Thoracic aorta (tissue), 2 donors: ENCODE measurements around the gene UBA52. TPM values are rescaled to one million over a fixed set of nuclear protein-coding genes. Genes with fewer than 3 reads are reported as not detected.
A peak's percentile ranks its signal among the peaks of the same experiment; 100 is the strongest.
"Not testable (repeated sequence)": the region's sequence is repeated elsewhere in the genome, so short reads cannot be mapped to it uniquely, and the experiment has no call there.

Experiments used
- ATAC-seq: fragments of 150-250 bp; one replicate; pipeline ENCODE4 v1.8.0; 2017; ENCODE audit warnings: low read depth; ENCODE audit not compliant: insufficient number of reproducible peaks, low FRiP score
- DNase-seq: peaks from one replicate; pipeline ENCODE4 v3.0.0-alpha.2; 2020; ENCODE audit warnings: low spot score
- H3K27ac ChIP-seq, 2 donors: fragments of 200-600 bp; sonication (generic); 1 replicate in 1 of 2; 2 replicates in 1 of 2; pipeline ENCODE4 v1.5.1; 2016; ENCODE audit warnings: mild to moderate bottlenecking in 2 of 2, moderate library complexity in 2 of 2
- H3K27me3 ChIP-seq: fragments of 200-600 bp; sonication (generic); replicated peaks from 2 replicates; pipeline ENCODE4 v1.6.0; 2016; ENCODE audit warnings: mild to moderate bottlenecking; ENCODE audit not compliant: insufficient read depth
- H3K36me3 ChIP-seq: fragments of 200-600 bp; sonication (generic); one replicate; pipeline ENCODE4 v1.5.1; 2016
- H3K4me1 ChIP-seq, 2 donors: fragments of 200-600 bp; sonication (generic); 1 replicate in 1 of 2; 2 replicates in 1 of 2; pipeline versions ENCODE4 v1.5.1 to v1.6.0; 2016; ENCODE audit warnings: low read depth in 2 of 2, mild to moderate bottlenecking in 1 of 2; ENCODE audit not compliant: control insufficient read depth in 1 of 2
- H3K4me3 ChIP-seq: fragments of 200-600 bp; sonication (generic); 2 replicates; pipeline ENCODE4 v1.5.1; 2016; ENCODE audit warnings: mild to moderate bottlenecking
- H3K9me3 ChIP-seq: fragments of 200-600 bp; sonication (generic); 2 replicates; pipeline ENCODE4 v1.5.1; 2016
- CTCF ChIP-seq: fragments of 200-600 bp; sonication (generic); IDR thresholded peaks from one replicate; pipeline ENCODE4 v1.5.1; 2019; ENCODE audit warnings: antibody characterized with exemption
- total RNA-seq, 2 donors: library from RNA; depleted of rRNA; stranded (reverse); fragments of >200 nt; gene quantifications; one replicate each; pipeline versions ENCODE4 v1.1.0 to v1.2.3, GENCODE V29; 2016

The UBA52 gene
- total RNA-seq, 2 donors from 2014 or later = 306 to 438 TPM

DNA sequence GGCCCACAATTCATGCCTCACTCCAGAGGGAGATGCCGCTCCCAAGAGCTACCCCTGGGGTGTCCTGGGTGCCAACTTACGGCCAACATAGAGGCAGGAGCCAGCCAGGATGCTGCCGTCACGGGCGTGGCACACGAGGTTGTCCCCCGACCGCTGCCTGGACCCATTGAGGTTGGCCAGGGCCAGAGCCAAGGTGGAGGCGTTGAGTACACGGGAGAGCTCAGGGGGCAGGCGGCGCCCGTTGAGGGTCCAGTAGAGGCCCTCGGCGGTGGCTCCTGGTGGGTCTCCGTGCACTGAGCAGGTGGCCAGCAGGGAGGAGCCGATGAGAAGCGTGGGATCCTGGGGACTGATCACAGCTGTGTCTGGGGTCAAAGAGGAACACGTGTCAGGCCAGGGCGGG, 27.8 kb downstream of the UBA52 start:
- H3K4me1 ChIP-seq = peaks cover 7 to 22% of the 10 kb centered on the region in 2 donors
- no peak for ATAC-seq
- H3K27me3 ChIP-seq = peaks cover 7% of the 10 kb centered on the region
- no peak overlapping the region for H3K27ac ChIP-seq
- no peak overlapping the region for H3K4me3 ChIP-seq
- no peaks in the 10 kb centered on the region for H3K36me3 ChIP-seq
- H3K9me3 ChIP-seq = no peaks in the 10 kb centered on the region
- TF ChIP-seq CTCF = no peak
- DNase-seq = no peak

- not testable (repeated sequence) for H3K36me3 ChIP-seq, ATAC-seq, DNase-seq, H3K27me3 ChIP-seq, H3K9me3 ChIP-seq, H3K27ac ChIP-seq, H3K4me3 ChIP-seq
- H3K4me1 ChIP-seq = peaks cover 0 to 21% of the 10 kb centered on the region in 2 donors
Observed at GRCh38 chr19:18600692-18601397, 29.2 kb downstream of the UBA52 start.

DNA sequence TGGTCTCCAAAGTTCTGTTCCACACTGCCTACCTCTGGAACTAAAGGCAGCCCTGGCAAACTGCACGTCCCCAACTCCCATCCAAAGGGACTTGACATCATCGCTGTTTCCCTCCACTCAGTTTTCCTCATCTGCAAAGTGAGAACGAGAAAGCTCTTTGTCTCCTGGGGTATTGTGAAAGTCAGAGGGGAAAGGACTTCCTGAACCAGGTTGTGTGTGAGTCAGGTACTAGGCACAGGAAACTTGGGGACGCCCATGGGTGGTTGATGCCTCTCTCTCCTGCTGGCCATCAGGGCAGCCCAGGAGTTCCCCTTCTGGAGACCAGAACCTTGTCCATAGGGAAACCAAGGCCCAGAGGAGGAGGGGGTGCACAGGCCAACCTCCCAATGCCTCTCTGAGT, 30.2 kb downstream of the UBA52 start:
- Histone ChIP-seq H3K4me1 (peaks cover 0 to 27% of the 10 kb centered on the region in 2 donors), H3K27me3 (peaks cover 9% of the 10 kb centered on the region), H3K36me3 (no peaks in the 10 kb centered on the region), H3K27ac (no peak overlapping the region), H3K9me3 (no peaks in the 10 kb centered on the region), H3K4me3 (no peak overlapping the region)
- ATAC-seq (no peak), DNase-seq (no peak)
- TF ChIP-seq CTCF = no peak

GRCh38 chr19:18603255-18603957, 31.7 kb downstream of the UBA52 start:
- H3K4me3 ChIP-seq = peak overlapping the region; percentile 35
- no peak for ATAC-seq
- peaks cover 20% of the 10 kb centered on the region for H3K27me3 ChIP-seq

GRCh38 chr19:18603958-18604819, 32.5 kb downstream of the UBA52 start:
- Histone ChIP-seq H3K27ac (no peak overlapping the region), H3K4me3 (peak overlapping the region; percentile 20), H3K27me3 (peaks cover 24% of the 10 kb centered on the region), H3K9me3 (no peaks in the 10 kb centered on the region), H3K36me3 (no peaks in the 10 kb centered on the region), H3K4me1 (peaks cover 4 to 37% of the 10 kb centered on the region in 2 donors)
- ATAC-seq (no peak), DNase-seq (no peak)
- TF ChIP-seq CTCF = no peak

More at GRCh38 chr19:18603255-18603957, 31.7 kb downstream of the UBA52 start:
- Histone ChIP-seq H3K4me1 (peaks cover 4 to 37% of the 10 kb centered on the region in 2 donors), H3K9me3 (no peaks in the 10 kb centered on the region), H3K36me3 (no peaks in the 10 kb centered on the region), H3K27ac (no peak overlapping the region)
- no peak for DNase-seq
- TF ChIP-seq CTCF = peak; percentile 40
